HEK293 (cell line): ENCODE measurements around the gene CDKAL1.

Source experiments
- CTCF ChIP-seq: fragments of 450-650 bp; formaldehyde crosslinking; IDR thresholded peaks from 2 replicates; pipeline ENCODE4 v1.5.1; 2016; ENCODE audit warnings: missing biosample characterization, missing genetic modification characterization
- KLF10 ChIP-seq: fragments of 450-650 bp; IDR thresholded peaks from 2 replicates; pipeline ENCODE4 v1.5.1; 2018; ENCODE audit warnings: missing biosample characterization, mild to moderate bottlenecking, missing genetic modification characterization
- SETDB1 ChIP-seq: IDR thresholded peaks from one replicate; pipeline ENCODE4 v1.6.1; 2017; ENCODE audit warnings: mild to moderate bottlenecking, low read length, moderate library complexity, mixed read lengths; ENCODE audit not compliant: insufficient read length
- ZBTB1 ChIP-seq: fragments of 450-650 bp; formaldehyde crosslinking; IDR thresholded peaks from 2 replicates; pipeline ENCODE4 v1.5.1; 2016; ENCODE audit warnings: missing biosample characterization, missing genetic modification characterization
- ZNF148 ChIP-seq: fragments of 450-650 bp; formaldehyde crosslinking; IDR thresholded peaks from 2 replicates; pipeline ENCODE4 v1.5.0; 2017; ENCODE audit warnings: missing biosample characterization, missing genetic modification characterization, borderline replicate concordance
- ZNF2 ChIP-seq: fragments of 450-650 bp; formaldehyde crosslinking; IDR thresholded peaks from 2 replicates; pipeline ENCODE4 v1.5.1; 2016; ENCODE audit warnings: missing biosample characterization, missing genetic modification characterization
- ZNF639 ChIP-seq: fragments of 450-650 bp; formaldehyde crosslinking; IDR thresholded peaks from 2 replicates; pipeline ENCODE4 v1.5.1; 2016; ENCODE audit warnings: missing biosample characterization, missing genetic modification characterization
- ZNF664 ChIP-seq: fragments of 450-650 bp; formaldehyde crosslinking; IDR thresholded peaks from 2 replicates; pipeline ENCODE4 v1.5.1; 2016; ENCODE audit warnings: missing biosample characterization, missing genetic modification characterization

GRCh38 chr6:20876036-20876435, 341.8 kb downstream of the CDKAL1 start:
- TF ChIP-seq ZNF2 (tag by site-specific recombination) (no peak), KLF10 (tag by site-specific recombination) (no peak), ZNF639 (tag by site-specific recombination) (no peak), CTCF (no peak), ZNF148 (no peak), SETDB1 (no peak), ZBTB1 (no peak), ZNF664 (tag by site-specific recombination) (no peak)
